ENCODE measurements around the gene SHISAL2B.

DNA sequence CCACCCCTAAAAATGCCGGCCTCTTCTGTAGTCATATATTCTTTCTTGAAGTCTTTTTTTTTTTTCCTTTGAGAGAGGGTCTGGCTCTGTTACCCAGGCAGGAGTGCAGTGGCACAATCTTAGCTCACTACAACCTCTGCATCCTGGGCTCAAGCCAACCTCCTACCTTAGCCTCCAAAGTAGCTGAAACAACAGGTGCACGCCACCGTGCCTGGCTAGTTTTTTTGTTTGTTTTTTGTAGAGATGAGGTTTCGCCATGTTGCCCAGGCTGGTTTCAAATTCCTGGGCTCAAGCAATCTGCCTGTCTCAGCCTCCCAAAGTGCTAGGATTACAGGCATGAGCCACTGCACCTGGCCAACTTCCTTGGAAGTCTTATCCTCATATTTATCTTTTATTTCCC is 59.1 kb downstream of the SHISAL2B start:
- TF ChIP-seq, protein P1, sequence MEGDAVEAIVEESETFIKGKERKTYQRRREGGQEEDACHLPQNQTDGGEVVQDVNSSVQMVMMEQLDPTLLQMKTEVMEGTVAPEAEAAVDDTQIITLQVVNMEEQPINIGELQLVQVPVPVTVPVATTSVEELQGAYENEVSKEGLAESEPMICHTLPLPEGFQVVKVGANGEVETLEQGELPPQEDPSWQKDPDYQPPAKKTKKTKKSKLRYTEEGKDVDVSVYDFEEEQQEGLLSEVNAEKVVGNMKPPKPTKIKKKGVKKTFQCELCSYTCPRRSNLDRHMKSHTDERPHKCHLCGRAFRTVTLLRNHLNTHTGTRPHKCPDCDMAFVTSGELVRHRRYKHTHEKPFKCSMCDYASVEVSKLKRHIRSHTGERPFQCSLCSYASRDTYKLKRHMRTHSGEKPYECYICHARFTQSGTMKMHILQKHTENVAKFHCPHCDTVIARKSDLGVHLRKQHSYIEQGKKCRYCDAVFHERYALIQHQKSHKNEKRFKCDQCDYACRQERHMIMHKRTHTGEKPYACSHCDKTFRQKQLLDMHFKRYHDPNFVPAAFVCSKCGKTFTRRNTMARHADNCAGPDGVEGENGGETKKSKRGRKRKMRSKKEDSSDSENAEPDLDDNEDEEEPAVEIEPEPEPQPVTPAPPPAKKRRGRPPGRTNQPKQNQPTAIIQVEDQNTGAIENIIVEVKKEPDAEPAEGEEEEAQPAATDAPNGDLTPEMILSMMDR (IDR thresholded peaks at IDR 0.05) = no peak
- TF ChIP-seq POLR2A (IDR thresholded peaks at IDR 0.05; ENCODE audit: low read depth) = no peak
- no peak for TF ChIP-seq POLR2AphosphoS5 (IDR thresholded peaks at IDR 0.05)
- no peak for TF ChIP-seq EP300 (IDR thresholded peaks at IDR 0.05)
